ENCODE results near the gene EIPR1. TPM values are rescaled to one million over a fixed set of nuclear protein-coding genes. Genes with fewer than 3 reads are reported as not detected.

EIPR1 gene
- total RNA-seq, 4 donors from 2014 or later, result 13.8 to 19.0 (median 15.3) TPM

DNA sequence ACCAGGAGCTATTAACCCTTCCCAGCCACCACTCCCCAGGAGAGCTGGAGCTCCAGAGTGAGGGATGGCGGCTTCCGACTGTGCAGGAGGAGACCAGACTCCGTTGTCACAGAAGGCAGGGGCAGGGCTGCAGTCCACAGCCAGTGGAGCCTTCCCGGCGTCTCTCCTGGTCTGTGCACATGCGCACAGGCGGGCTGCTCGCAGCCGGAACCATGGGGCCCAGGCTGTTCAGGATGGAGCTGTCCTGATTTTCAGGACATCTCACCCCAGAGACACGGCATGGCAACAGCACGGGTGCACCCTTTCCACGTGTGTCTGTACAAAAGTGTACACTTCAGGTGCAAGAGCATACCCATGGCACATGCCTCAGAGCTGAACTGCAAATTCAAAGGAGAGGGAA is 28.9 kb downstream of the EIPR1 start:
- H3K27ac ChIP-seq (replicated peaks in 1 of 4), result no peak overlapping the region
- no peak overlapping the region for H3K4me3 ChIP-seq
- H3K9me3 ChIP-seq, result no peaks in the 10 kb centered on the region
- no peak for DNase-seq (ENCODE audit: extremely low spot score)
- 95% methylated on average over 8 of the region's 12 CpGs for WGBS
- H3K36me3 ChIP-seq, result peaks cover 0 to 50% (median 6%) of the 10 kb centered on the region in 4 donors
- H3K27me3 ChIP-seq, result no peaks in the 10 kb centered on the region
- intact Hi-C loops (cut with DNase I), result no loop called here
- no peaks in the 10 kb centered on the region for H3K4me1 ChIP-seq
- TF ChIP-seq POLR2AphosphoS5 (IDR thresholded peaks at IDR 0.05) (no peak), POLR2A (IDR thresholded peaks at IDR 0.05; ENCODE audit: low read depth) (no peak), EP300 (IDR thresholded peaks at IDR 0.05) (no peak)
- TF ChIP-seq, protein P1, sequence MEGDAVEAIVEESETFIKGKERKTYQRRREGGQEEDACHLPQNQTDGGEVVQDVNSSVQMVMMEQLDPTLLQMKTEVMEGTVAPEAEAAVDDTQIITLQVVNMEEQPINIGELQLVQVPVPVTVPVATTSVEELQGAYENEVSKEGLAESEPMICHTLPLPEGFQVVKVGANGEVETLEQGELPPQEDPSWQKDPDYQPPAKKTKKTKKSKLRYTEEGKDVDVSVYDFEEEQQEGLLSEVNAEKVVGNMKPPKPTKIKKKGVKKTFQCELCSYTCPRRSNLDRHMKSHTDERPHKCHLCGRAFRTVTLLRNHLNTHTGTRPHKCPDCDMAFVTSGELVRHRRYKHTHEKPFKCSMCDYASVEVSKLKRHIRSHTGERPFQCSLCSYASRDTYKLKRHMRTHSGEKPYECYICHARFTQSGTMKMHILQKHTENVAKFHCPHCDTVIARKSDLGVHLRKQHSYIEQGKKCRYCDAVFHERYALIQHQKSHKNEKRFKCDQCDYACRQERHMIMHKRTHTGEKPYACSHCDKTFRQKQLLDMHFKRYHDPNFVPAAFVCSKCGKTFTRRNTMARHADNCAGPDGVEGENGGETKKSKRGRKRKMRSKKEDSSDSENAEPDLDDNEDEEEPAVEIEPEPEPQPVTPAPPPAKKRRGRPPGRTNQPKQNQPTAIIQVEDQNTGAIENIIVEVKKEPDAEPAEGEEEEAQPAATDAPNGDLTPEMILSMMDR (IDR thresholded peaks at IDR 0.05), result no peak

DNA sequence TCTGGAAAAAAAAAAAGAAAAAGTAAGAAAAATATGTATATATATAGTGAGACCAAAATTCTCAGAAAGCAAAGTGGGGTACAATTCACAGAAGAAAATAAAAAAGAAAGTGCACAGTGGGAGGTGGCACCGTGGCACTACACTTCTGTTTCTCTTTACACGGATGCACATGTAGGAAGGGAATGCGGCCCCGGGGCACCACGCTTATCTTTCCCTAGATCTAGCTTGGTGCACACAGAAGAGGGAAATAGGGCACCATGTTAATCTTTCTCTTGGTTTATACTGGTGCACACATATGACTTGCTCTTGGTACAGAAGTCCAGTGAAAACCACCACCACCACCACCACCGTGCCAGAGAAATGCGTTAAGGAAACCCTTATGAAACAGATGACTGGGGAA is 32.0 kb downstream of the EIPR1 start:
- TF ChIP-seq POLR2A (IDR thresholded peaks at IDR 0.05; ENCODE audit: low read depth) (no peak), EP300 (IDR thresholded peaks at IDR 0.05) (no peak), POLR2AphosphoS5 (IDR thresholded peaks at IDR 0.05) (no peak)
- TF ChIP-seq, protein P1 (IDR thresholded peaks at IDR 0.05), result no peak
- no peak for DNase-seq (ENCODE audit: extremely low spot score)
- intact Hi-C loops (cut with DNase I), result no loop called here
- peaks cover 0 to 33% (median 0%) of the 10 kb centered on the region in 4 donors for H3K36me3 ChIP-seq
- H3K27ac ChIP-seq (replicated peaks in 1 of 4), result no peak overlapping the region
- H3K4me3 ChIP-seq, result no peak overlapping the region
- no peaks in the 10 kb centered on the region for H3K4me1 ChIP-seq
- no peaks in the 10 kb centered on the region for H3K9me3 ChIP-seq
- H3K27me3 ChIP-seq, result no peaks in the 10 kb centered on the region
- 98% methylated on average over 7 of the region's 7 CpGs for WGBS

DNA sequence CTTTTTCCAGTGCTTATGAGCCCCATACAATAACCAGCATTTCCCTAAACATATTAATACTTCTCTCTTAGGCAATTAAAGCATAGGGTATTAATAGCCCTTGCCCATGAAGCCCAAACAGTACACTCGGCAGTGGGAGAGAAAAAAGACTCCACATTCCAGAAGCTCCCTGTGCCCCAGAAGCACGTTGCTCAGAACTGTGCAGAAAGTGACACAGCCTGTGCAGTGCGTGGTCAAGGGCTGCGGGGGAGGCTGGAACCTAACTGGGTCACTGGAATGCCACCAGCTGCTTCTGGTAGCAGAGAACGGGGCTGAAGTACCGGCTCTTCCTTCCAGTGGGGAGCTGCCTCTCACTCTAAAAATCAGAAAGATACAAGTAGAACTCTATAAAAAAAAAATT is 32.7 kb downstream of the EIPR1 start:
- H3K4me3 ChIP-seq, result no peak overlapping the region
- WGBS, result 95% methylated on average over 6 of the region's 6 CpGs
- H3K36me3 ChIP-seq, result peaks cover 0 to 33% (median 0%) of the 10 kb centered on the region in 4 donors
- TF ChIP-seq, protein P1 (IDR thresholded peaks at IDR 0.05), result no peak
- TF ChIP-seq POLR2A (IDR thresholded peaks at IDR 0.05; ENCODE audit: low read depth), result no peak
- TF ChIP-seq EP300 (IDR thresholded peaks at IDR 0.05), result no peak
- no peak for TF ChIP-seq POLR2AphosphoS5 (IDR thresholded peaks at IDR 0.05)
- no peaks in the 10 kb centered on the region for H3K9me3 ChIP-seq
- intact Hi-C loops (cut with DNase I), result no loop called here
- DNase-seq (ENCODE audit: extremely low spot score), result no peak
- H3K4me1 ChIP-seq, result no peaks in the 10 kb centered on the region
- no peak overlapping the region for H3K27ac ChIP-seq (replicated peaks in 1 of 4)
- H3K27me3 ChIP-seq, result no peaks in the 10 kb centered on the region

GRCh38 chr2:3343012-3343411 is 34.6 kb downstream of the EIPR1 start:
- H3K27ac ChIP-seq (replicated peaks in 1 of 4), result no peak overlapping the region
- no peak overlapping the region for H3K4me3 ChIP-seq
- WGBS, result 89% methylated on average over 11 of the region's 11 CpGs
- H3K9me3 ChIP-seq, result no peaks in the 10 kb centered on the region
- no peak for DNase-seq (ENCODE audit: extremely low spot score)
- no peaks in the 10 kb centered on the region for H3K4me1 ChIP-seq
- H3K36me3 ChIP-seq, result peaks cover 0 to 24% (median 0%) of the 10 kb centered on the region in 4 donors
- no peak for TF ChIP-seq EP300 (IDR thresholded peaks at IDR 0.05)
- TF ChIP-seq POLR2AphosphoS5 (IDR thresholded peaks at IDR 0.05), result no peak
- TF ChIP-seq, protein P1 (IDR thresholded peaks at IDR 0.05), result no peak
- no peak for TF ChIP-seq POLR2A (IDR thresholded peaks at IDR 0.05; ENCODE audit: low read depth)
- H3K27me3 ChIP-seq, result no peaks in the 10 kb centered on the region
- intact Hi-C loops (cut with DNase I), result no loop called here

GRCh38 chr2:3342324-3342723 is 35.3 kb downstream of the EIPR1 start:
- no peak overlapping the region for H3K27ac ChIP-seq (replicated peaks in 1 of 4)
- DNase-seq (ENCODE audit: extremely low spot score), result no peak
- no peaks in the 10 kb centered on the region for H3K4me1 ChIP-seq
- WGBS, result 94% methylated on average over 9 of the region's 9 CpGs
- H3K4me3 ChIP-seq, result no peak overlapping the region
- intact Hi-C loops (cut with DNase I), result no loop called here
- H3K9me3 ChIP-seq, result no peaks in the 10 kb centered on the region
- TF ChIP-seq, protein P1 (IDR thresholded peaks at IDR 0.05), result no peak
- TF ChIP-seq POLR2AphosphoS5 (IDR thresholded peaks at IDR 0.05) (no peak), EP300 (IDR thresholded peaks at IDR 0.05) (no peak), POLR2A (IDR thresholded peaks at IDR 0.05; ENCODE audit: low read depth) (no peak)
- no peaks in the 10 kb centered on the region for H3K27me3 ChIP-seq
- peaks cover 0 to 27% (median 1%) of the 10 kb centered on the region in 4 donors for H3K36me3 ChIP-seq

Measured in esophagus muscularis mucosa (tissue), 4 donors.